GM18873 (cell line): ENCODE data around the gene CRHR2.
A peak's percentile ranks its signal among the peaks of the same experiment; 100 is the strongest.

Experiments used
- ATAC-seq: cut with Tn5 transposase; IDR thresholded peaks from one replicate; pipeline ENCODE4 v1.9.1; 2021; ENCODE audit warnings: mild to moderate bottlenecking, moderate library complexity, moderate number of reproducible peaks; ENCODE audit not compliant: unreplicated experiment, low FRiP score

Gene CRHR2

GRCh38 chr7:30634193-30634626, 48.0 kb downstream of the CRHR2 start:
- ATAC-seq = no peak

GRCh38 chr7:30633223-30633622, 49.0 kb downstream of the CRHR2 start:
- ATAC-seq = no peak

GRCh38 chr7:30630986-30631385, 51.3 kb downstream of the CRHR2 start:
- ATAC-seq = peak; percentile 49

GRCh38 chr7:30627026-30627425, 55.2 kb downstream of the CRHR2 start:
- no peak for ATAC-seq

GRCh38 chr7:30625283-30625682, 57.0 kb downstream of the CRHR2 start:
- no peak for ATAC-seq

- ATAC-seq = no peak
Measured at GRCh38 chr7:30618961-30619360, 63.3 kb downstream of the CRHR2 start.

- ATAC-seq = no peak
Measured at GRCh38 chr7:30618080-30618676, 64.1 kb downstream of the CRHR2 start.

GRCh38 chr7:30617359-30617758, 64.9 kb downstream of the CRHR2 start:
- no peak for ATAC-seq

- no peak for ATAC-seq
Measured at GRCh38 chr7:30616318-30616717, 65.9 kb downstream of the CRHR2 start.

- ATAC-seq = no peak
Measured at GRCh38 chr7:30613366-30614325, 68.6 kb downstream of the CRHR2 start.

GRCh38 chr7:30612658-30613265, 69.5 kb downstream of the CRHR2 start:
- no peak for ATAC-seq

GRCh38 chr7:30605832-30606231, 76.4 kb downstream of the CRHR2 start:
- ATAC-seq = no peak

GRCh38 chr7:30604901-30605300, 77.4 kb downstream of the CRHR2 start:
- no peak for ATAC-seq
